GM12874 (cell line): ENCODE results near the gene LRRC25.

Experiments
- CTCF ChIP-seq: IDR thresholded peaks from 2 replicates; pipeline ENCODE4 v1.5.1; 2011; ENCODE audit warnings: low read depth, mild to moderate bottlenecking, control low read depth, low read length, moderate library complexity; ENCODE audit not compliant: insufficient read depth

Gene LRRC25

GRCh38 chr19:18389726-18390064, 7.7 kb downstream of the LRRC25 start:
- TF ChIP-seq CTCF: no peak

- no peak for TF ChIP-seq CTCF
These were observed 8.3 kb downstream of the LRRC25 start for GRCh38 chr19:18388960-18389725.

GRCh38 chr19:18388100-18388959, 9.1 kb downstream of the LRRC25 start:
- TF ChIP-seq CTCF: peak; percentile 100

GRCh38 chr19:18386543-18387271, 10.7 kb downstream of the LRRC25 start:
- no peak for TF ChIP-seq CTCF

GRCh38 chr19:18385675-18386542, 11.5 kb downstream of the LRRC25 start, which contains the start of gene GDF15:
Gene GDF15, plus strand, starts transcription at chr19:18386158. Its CDS starts 32 bp downstream, at chr19:18386190.
- TF ChIP-seq CTCF: peak; percentile 94

GRCh38 chr19:18385359-18385674, 12.1 kb downstream of the LRRC25 start:
- no peak for TF ChIP-seq CTCF
